K562 (cell line): Measurements from ENCODE around the gene IGF1R. TPM values are rescaled to one million over a fixed set of nuclear protein-coding genes. Genes with fewer than 3 reads are reported as not detected.

Experiments
- ATAC-seq: fragments of 200-7000 bp; cut with Tn5 transposase; 3 replicates; pipeline ENCODE4 v1.9.1; 2020; ENCODE audit warnings: moderate library complexity
- BruUV-seq: library from RNA; stranded (reverse); fragments of 400-500 nt; replicated peaks from 2 replicates; lab custom pipeline; 2021; lab: Mats Ljungman, UMichigan
- CTCF ChIA-PET: fragments of 300-600 bp; formaldehyde crosslinking; extraction: SDS; loops from one replicate; lab custom pipeline; 2021; ENCODE audit warnings: low intra/inter-chr PET ratio; lab: Yijun Ruan, JAX
- POLR2A ChIA-PET: fragments of 300-600, 350-650 bp; sonication (Branson Sonifier 250); formaldehyde crosslinking; extraction: SDS; loops from one replicate; lab custom pipeline; 2021; ENCODE audit warnings: antibody characterized with exemption, inconsistent platforms; lab: Yijun Ruan, JAX
- DNase-seq, 4 experiments: peaks; one replicate each; pipeline versions ENCODE4 v3.0.0 to v3.0.0-alpha.2; 2011 to 2018; ENCODE audit warnings: low spot score in 3 of 4, mixed read lengths in 3 of 4; ENCODE audit errors: extremely low read depth in 1 of 4
- FAIRE-seq: peaks from 2 replicates; lab custom pipeline; 2011; peaks lifted over from hg19 to GRCh38; lab: Jason Lieb, UNC
- H2AFZ ChIP-seq: 2 replicates; pipeline ENCODE4 v1.6.0; 2011; ENCODE audit warnings: low read depth, low read length, control low read depth, inconsistent platforms
- H3K27ac ChIP-seq: fragments of 200-600 bp; 3 replicates; pipeline ENCODE4 v1.8.0; 2011; ENCODE audit warnings: low read depth, mild to moderate bottlenecking, control low read depth, inconsistent platforms, low read length, moderate library complexity, mixed read lengths; ENCODE audit errors: extremely low read depth
- H3K27me3 ChIP-seq, 2 experiments: fragments of 300-600 bp in 1 of 2; 2 replicates in 1 of 2; 3 replicates in 1 of 2; pipeline versions ENCODE4 v1.6.0 to v1.8.0; 2011; ENCODE audit warnings: inconsistent platforms in 2 of 2, low read length in 2 of 2, mild to moderate bottlenecking in 1 of 2, mixed read lengths in 1 of 2, moderate library complexity in 1 of 2; ENCODE audit not compliant: control insufficient read depth in 2 of 2, insufficient read depth in 2 of 2
- H3K36me3 ChIP-seq: fragments of 300-600 bp; 3 replicates; pipeline ENCODE4 v1.8.0; 2011; ENCODE audit warnings: mild to moderate bottlenecking, low read length, inconsistent platforms; ENCODE audit not compliant: control insufficient read depth, insufficient read depth
- H3K4me1 ChIP-seq, 2 experiments: fragments of 200-600 bp in 1 of 2; replicated peaks in 1 of 2; 2 replicates in 1 of 2; 3 replicates in 1 of 2; pipeline versions ENCODE4 v1.5.1 to v1.8.0; 2011; ENCODE audit warnings: inconsistent platforms in 2 of 2, low read length in 2 of 2, mild to moderate bottlenecking in 1 of 2, mixed read lengths in 1 of 2, moderate library complexity in 1 of 2; ENCODE audit not compliant: control insufficient read depth in 2 of 2, insufficient read depth in 2 of 2
- H3K4me2 ChIP-seq: 2 replicates; pipeline ENCODE4 v1.6.1; 2011; ENCODE audit warnings: low read length, control low read depth, inconsistent platforms, mixed read lengths; ENCODE audit not compliant: insufficient read depth
- H3K4me3 ChIP-seq: fragments of 200-600 bp; sonication (generic), shearing (Covaris generic); 2 replicates; pipeline ENCODE4 v1.5.1; 2016; ENCODE audit warnings: control low read depth, inconsistent platforms
- H3K79me2 ChIP-seq: fragments of 200-600 bp; 3 replicates; pipeline ENCODE4 v1.8.0; 2011; ENCODE audit warnings: low read length, inconsistent platforms; ENCODE audit not compliant: control insufficient read depth, insufficient read depth
- H3K9ac ChIP-seq, 2 experiments: 2 replicates each; pipeline versions ENCODE4 v1.6.0 to v1.6.1; 2011; ENCODE audit warnings: low read depth in 2 of 2, low read length in 2 of 2, control low read depth in 1 of 2, inconsistent platforms in 1 of 2, mild to moderate bottlenecking in 1 of 2, mixed read lengths in 1 of 2; ENCODE audit not compliant: insufficient read depth in 1 of 2
- H3K9me1 ChIP-seq: one replicate; pipeline ENCODE4 v1.6.0; 2011; ENCODE audit warnings: inconsistent platforms, mild to moderate bottlenecking, low read length, moderate library complexity; ENCODE audit not compliant: control insufficient read depth, insufficient read depth
- H3K9me3 ChIP-seq: replicated peaks from 2 replicates; pipeline ENCODE4 v1.5.1; 2011; ENCODE audit warnings: low read depth, low read length, inconsistent platforms; ENCODE audit not compliant: control insufficient read depth, insufficient read depth
- H4K20me1 ChIP-seq: replicated peaks from 2 replicates; pipeline ENCODE4 v1.6.1; 2011; ENCODE audit warnings: low read length, inconsistent platforms, mixed read lengths; ENCODE audit not compliant: control insufficient read depth, insufficient read depth
- ATF4 ChIP-seq: fragments of 450-650 bp; formaldehyde crosslinking; IDR thresholded peaks from 2 replicates; pipeline ENCODE4 v1.4.0; 2022; ENCODE audit warnings: mild to moderate bottlenecking, moderate library complexity
- DLX4 ChIP-seq: fragments of 250-450 bp; sonication (Bioruptor Pico); IDR thresholded peaks from 2 replicates; pipeline ENCODE4 v1.6.1; 2021; ENCODE audit warnings: mild to moderate bottlenecking
- SMARCE1 ChIP-seq: fragments of 450-650 bp; IDR thresholded peaks from 2 replicates; pipeline ENCODE4 v1.7.1; 2016; ENCODE audit warnings: mild to moderate bottlenecking
- SMC3 ChIP-seq: conservative IDR thresholded peaks from 2 replicates; pipeline ENCODE4 v1.6.1; 2011; ENCODE audit warnings: low read depth, low read length, improper control_type of control experiment; ENCODE audit not compliant: insufficient read depth
- WHSC1 ChIP-seq: IDR thresholded peaks from one replicate; pipeline ENCODE4 v1.6.1; 2012; ENCODE audit warnings: low read length, control low read depth, inconsistent platforms
- WGBS: fragments of 100-300 bp; shearing (Covaris generic); methylation state at CpG from one replicate; pipeline ENCODE4 v1.1.6; 2016; ENCODE audit warnings: low coverage, mixed read lengths; ENCODE audit not compliant: insufficient coverage; ENCODE audit errors: missing lambda C conversion rate; 5-methylcytosine and 5-hydroxymethylcytosine counted together
- in situ Hi-C: fragments of 300-500 bp; cut with MboI; formaldehyde crosslinking; loops from 4 replicates; pipeline ENCODE4 v1.15.0; 2018; ENCODE audit warnings: inconsistent platforms, mixed read lengths
- intact Hi-C: fragments of 100-400 bp; cut with micrococcal nuclease; formaldehyde crosslinking; loops from 2 replicates; pipeline ENCODE4 v1.14.2; 2022
- polyA plus RNA-seq, 8 experiments: library from polyadenylated mRNA; depleted of rRNA in 4 of 8; stranded (reverse) in 5 of 8; unstranded in 3 of 8; fragments of >200 nt; fragmentation: Nextera tagmentation in 2 of 8; fragmentation: Illumina TruSeq in 1 of 8; extraction: Ambion mirVana in 2 of 8; extraction: Trizol in 1 of 8; gene quantifications; 2 replicates each; pipeline versions ENCODE4 v1.2.1 to v1.2.3, GENCODE V29; 2011 to 2014; ENCODE audit warnings: inconsistent platforms in 1 of 8, missing spikeins in 1 of 8
- total RNA-seq, 7 experiments: library from RNA; depleted of rRNA in 6 of 7; stranded (reverse); fragments of >200 nt in 6 of 7; fragmentation: Illumina TruSeq in 2 of 7; extraction: Trizol in 2 of 7; gene quantifications; 2 replicates each; pipeline versions ENCODE4 v1.2.1 to v1.2.3, GENCODE V29; 2011 to 2021; ENCODE audit warnings: low replicate concordance in 1 of 7

Gene IGF1R
- total and polyA plus RNA-seq, 9 of the 15 experiments (the other 6 are each of a cell fraction or from before 2014, with no cell fraction given): 0.35 to 8.0 (median 1.6) TPM

GRCh38 chr15:98859149-98859548, 210.8 kb downstream of the IGF1R start (continued):
- no peak for TF ChIP-seq SMC3
- TF ChIP-seq, all 486 proteins: peak for 0

GRCh38 chr15:98860281-98861041, 212.1 kb downstream of the IGF1R start:
- H3K27me3 ChIP-seq: peaks cover 24 to 27% of the 10 kb centered on the region in 2 experiments; a peak in 4 of 5 replicates
- intact Hi-C loops (no loop called here), in situ Hi-C loops (no loop called here)
- 2% methylated on average over 4 of the region's 4 CpGs for WGBS
- no peaks in the 10 kb centered on the region for H3K9me1 ChIP-seq
- H2AFZ ChIP-seq: no peak overlapping the region
- peaks cover 4% of the 10 kb centered on the region in 2 experiments; a peak in 4 of 5 replicates for H3K4me1 ChIP-seq
- H3K4me2 ChIP-seq: no peak overlapping the region
- H3K4me3 ChIP-seq: no peak overlapping the region
- no peak overlapping the region for H3K9ac ChIP-seq
- ChIA-PET CTCF (no interaction called here), POLR2A (interaction anchor here (1.1 kb wide), 1 partner anchor 24 kb away, joined by 3 read pairs; no protein-coding TSS in a partner anchor)
- no peaks in the 10 kb centered on the region for H3K36me3 ChIP-seq
- no peak for ATAC-seq
- H4K20me1 ChIP-seq: peaks cover 15% of the 10 kb centered on the region; the same call in 1 of the 2 replicates
- H3K79me2 ChIP-seq: no peaks in the 10 kb centered on the region
- DNase-seq: no peak
- TF ChIP-seq ATF4 (CRISPR knock-in tag): no peak
- no peak for TF ChIP-seq DLX4 (CRISPR knock-in tag)
- no peak for TF ChIP-seq SMARCE1
- TF ChIP-seq WHSC1: no peak
- H3K9me3 ChIP-seq: no peaks in the 10 kb centered on the region
- no TSS peak for BruUV-seq
- no peak overlapping the region for H3K27ac ChIP-seq
- FAIRE-seq: no peak
